Measurements from ENCODE around the gene ERMN. TPM values are rescaled to one million over a fixed set of nuclear protein-coding genes. Genes with fewer than 3 reads are reported as not detected.

ERMN gene
- total RNA-seq, 2 experiments from 2014 or later, result 17.3 to 18.0 TPM

DNA sequence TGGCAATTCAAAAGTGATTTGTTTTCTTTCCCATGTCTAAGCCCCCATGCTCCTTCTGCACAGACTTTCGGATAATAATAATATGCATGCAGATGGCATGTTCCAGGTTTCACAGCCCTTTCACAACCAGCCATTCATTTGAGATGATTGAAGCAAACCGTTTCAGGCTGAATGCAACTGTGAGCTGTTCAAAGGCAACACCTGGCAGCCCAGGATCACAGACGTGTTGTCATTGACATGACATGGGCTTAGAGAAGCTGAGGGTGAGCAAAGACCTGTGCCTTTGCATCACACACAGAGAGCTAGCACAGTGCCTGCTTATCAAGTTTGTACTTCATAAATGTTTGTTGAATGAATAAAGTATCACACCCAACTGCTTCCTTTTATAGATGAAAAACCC is 12.4 kb upstream of the ERMN start:
- peaks cover 36% of the 10 kb centered on the region for H3K36me3 Mint-ChIP-seq (ENCODE audit: low read depth)
- no peaks in the 10 kb centered on the region for H3K27me3 Mint-ChIP-seq
- Histone ChIP-seq H3K9me3 (ENCODE audit: control insufficient read depth in 1 of 2, insufficient read depth in 1 of 2, low read length in 2 of 2) (peaks cover 5 to 6% of the 10 kb centered on the region in 2 experiments), H3K36me3 (ENCODE audit: insufficient read depth, low read length) (no peaks in the 10 kb centered on the region), H3K4me3 (ENCODE audit: low read length) (no peak overlapping the region), H3K4me1 (ENCODE audit: insufficient read depth, low read length) (peaks cover 15% of the 10 kb centered on the region), H3K27me3 (ENCODE audit: control insufficient read depth in 1 of 2, insufficient read depth in 2 of 2, low read length in 2 of 2) (no peaks in the 10 kb centered on the region), H3K27ac (ENCODE audit: low read depth in 1 of 2, low read length in 2 of 2) (no peak overlapping the region)
- no peak overlapping the region for H3K4me3 Mint-ChIP-seq
- peak overlapping the region; percentile 40 for H3K27ac Mint-ChIP-seq
- DNase-seq (peak in 2 of 14 experiments; percentile 30 to 47), ATAC-seq (ENCODE audit: poor library complexity) (peak; percentile 60)
- intact Hi-C loops (cut with DNase I, micrococcal nuclease), result loop anchor here in 1 of 2 experiments (10.0 kb wide), 1 partner anchor 97 kb away; no protein-coding TSS in a partner anchor
- peaks cover 14% of the 10 kb centered on the region for H3K9me3 Mint-ChIP-seq
- TF ChIP-seq, protein P1, sequence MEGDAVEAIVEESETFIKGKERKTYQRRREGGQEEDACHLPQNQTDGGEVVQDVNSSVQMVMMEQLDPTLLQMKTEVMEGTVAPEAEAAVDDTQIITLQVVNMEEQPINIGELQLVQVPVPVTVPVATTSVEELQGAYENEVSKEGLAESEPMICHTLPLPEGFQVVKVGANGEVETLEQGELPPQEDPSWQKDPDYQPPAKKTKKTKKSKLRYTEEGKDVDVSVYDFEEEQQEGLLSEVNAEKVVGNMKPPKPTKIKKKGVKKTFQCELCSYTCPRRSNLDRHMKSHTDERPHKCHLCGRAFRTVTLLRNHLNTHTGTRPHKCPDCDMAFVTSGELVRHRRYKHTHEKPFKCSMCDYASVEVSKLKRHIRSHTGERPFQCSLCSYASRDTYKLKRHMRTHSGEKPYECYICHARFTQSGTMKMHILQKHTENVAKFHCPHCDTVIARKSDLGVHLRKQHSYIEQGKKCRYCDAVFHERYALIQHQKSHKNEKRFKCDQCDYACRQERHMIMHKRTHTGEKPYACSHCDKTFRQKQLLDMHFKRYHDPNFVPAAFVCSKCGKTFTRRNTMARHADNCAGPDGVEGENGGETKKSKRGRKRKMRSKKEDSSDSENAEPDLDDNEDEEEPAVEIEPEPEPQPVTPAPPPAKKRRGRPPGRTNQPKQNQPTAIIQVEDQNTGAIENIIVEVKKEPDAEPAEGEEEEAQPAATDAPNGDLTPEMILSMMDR (IDR thresholded peaks at IDR 0.05), result no peak
- CTCF ChIA-PET, result interaction anchor here (2.7 to 3.5 kb wide), 2 partner anchors 9 to 10 kb away, joined by 23 to 28 read pairs; no protein-coding TSS in a partner anchor
- peaks cover 72% of the 10 kb centered on the region for H3K4me1 Mint-ChIP-seq (ENCODE audit: low read depth)
- POLR2A ChIA-PET, result interaction anchor here (0.7 to 10.0 kb wide), 6 partner anchors 27 to 106 kb away, joined by 3 to 92 read pairs (median 22); partner anchors contain the start of gene CYTIP

DNA sequence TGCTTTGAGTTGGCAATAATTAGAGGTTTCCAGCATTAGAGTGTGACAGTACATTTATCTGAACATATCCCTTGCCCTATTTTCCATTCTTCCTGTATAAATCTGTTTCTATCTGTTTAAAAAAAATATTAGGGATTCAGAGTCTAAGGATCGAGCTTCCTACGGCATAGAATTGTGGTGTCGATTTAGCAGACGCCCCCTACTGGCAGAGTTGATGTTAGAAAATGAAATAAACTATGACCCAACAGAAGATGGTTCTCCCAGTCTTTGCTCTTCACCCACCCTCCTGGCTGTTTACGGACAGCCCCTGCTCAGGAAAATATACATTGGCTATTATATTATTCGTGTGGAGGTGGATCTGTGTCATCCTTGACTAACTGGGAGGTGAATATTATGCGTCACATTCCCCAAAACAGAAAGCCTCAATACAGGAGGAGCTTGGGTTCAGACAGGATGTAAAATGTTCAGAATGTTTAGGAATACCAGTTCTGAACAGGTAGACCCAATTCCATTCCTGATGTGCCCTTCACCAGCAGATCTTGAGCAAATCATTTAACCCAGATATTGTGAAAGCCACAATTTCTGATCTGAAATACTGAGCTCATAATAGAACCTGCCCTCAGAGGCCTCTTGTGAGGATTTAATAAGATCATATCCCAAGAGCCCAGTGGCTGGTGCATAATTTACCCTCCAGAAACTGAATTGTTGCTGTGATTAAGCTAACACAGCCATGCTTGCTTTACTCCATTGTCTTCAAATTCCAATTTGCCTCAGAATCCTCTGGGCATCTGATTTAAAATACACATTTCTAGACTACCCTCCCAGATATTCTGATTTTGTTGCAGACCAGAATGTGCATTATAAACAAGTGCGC is 10.8 kb upstream of the ERMN start:
- H3K27ac Mint-ChIP-seq, result peak overlapping the region; percentile 83
- TF ChIP-seq, protein P1 (IDR thresholded peaks at IDR 0.05), result peak; percentile 82
- DNase-seq (peak in 10 of 14 experiments; percentile 12 to 76 (median 28)), ATAC-seq (ENCODE audit: poor library complexity) (no peak)
- peaks cover 88% of the 10 kb centered on the region for H3K4me1 Mint-ChIP-seq (ENCODE audit: low read depth)
- peak overlapping the region; percentile 79 for H3K4me3 Mint-ChIP-seq
- H3K9me3 Mint-ChIP-seq, result peaks cover 1% of the 10 kb centered on the region
- Histone ChIP-seq H3K36me3 (ENCODE audit: insufficient read depth, low read length) (no peaks in the 10 kb centered on the region), H3K9me3 (ENCODE audit: control insufficient read depth in 1 of 2, insufficient read depth in 1 of 2, low read length in 2 of 2) (no peaks in the 10 kb centered on the region), H3K27me3 (ENCODE audit: control insufficient read depth in 1 of 2, insufficient read depth in 2 of 2, low read length in 2 of 2) (no peaks in the 10 kb centered on the region), H3K4me1 (ENCODE audit: insufficient read depth, low read length) (peaks cover 30% of the 10 kb centered on the region), H3K4me3 (ENCODE audit: low read length) (peak overlapping the region; percentile 6), H3K27ac (ENCODE audit: low read depth in 1 of 2, low read length in 2 of 2) (no peak overlapping the region)
- CTCF ChIA-PET, result interaction anchor here (0.7 to 3.5 kb wide), 23 partner anchors 9 to 293 kb away, joined by 3 to 28 read pairs (median 4); partner anchors contain the start of genes ACVR1C and ERMN
- intact Hi-C loops (cut with DNase I, micrococcal nuclease), result loop anchor here in 1 of 2 experiments (10.0 kb wide), 1 partner anchor 98 kb away; no protein-coding TSS in a partner anchor
- POLR2A ChIA-PET, result interaction anchor here (0.6 to 10.0 kb wide), 15 partner anchors 9 to 563 kb away, joined by 3 to 92 read pairs (median 6); partner anchors contain the start of gene CYTIP
- H3K27me3 Mint-ChIP-seq, result no peaks in the 10 kb centered on the region
- peaks cover 19% of the 10 kb centered on the region for H3K36me3 Mint-ChIP-seq (ENCODE audit: low read depth)

DNA sequence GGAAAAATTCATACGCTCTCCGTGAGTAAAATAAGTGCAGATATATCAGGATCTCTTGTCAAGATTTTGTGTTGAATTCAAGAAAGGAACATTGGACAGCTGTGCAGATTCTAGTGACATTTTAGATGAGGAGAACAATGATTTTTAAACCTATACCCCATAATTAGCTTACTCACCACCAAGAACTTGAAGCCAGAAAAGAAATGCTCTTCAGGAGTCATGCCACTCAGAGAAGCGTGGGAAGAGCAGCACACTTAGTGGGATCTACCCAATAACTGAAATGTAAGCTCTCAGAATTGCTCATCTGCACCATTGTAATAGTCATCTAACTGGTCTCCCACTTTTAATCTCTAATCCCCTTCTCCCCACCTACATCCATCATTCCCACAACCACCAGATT is 9.2 kb upstream of the ERMN start:
- ChIA-PET POLR2A (interaction anchor here (0.6 to 10.0 kb wide), 7 partner anchors 16 to 109 kb away, joined by 3 to 92 read pairs (median 12); partner anchors contain the start of gene CYTIP), CTCF (interaction anchor here (1.3 to 1.7 kb wide), 3 partner anchors 18 to 294 kb away, joined by 3 to 5 read pairs (median 5); partner anchors contain the start of gene ACVR1C)
- Histone ChIP-seq H3K4me1 (ENCODE audit: insufficient read depth, low read length) (peaks cover 40% of the 10 kb centered on the region), H3K36me3 (ENCODE audit: insufficient read depth, low read length) (no peaks in the 10 kb centered on the region), H3K4me3 (ENCODE audit: low read length) (no peak overlapping the region), H3K27ac (ENCODE audit: low read depth in 1 of 2, low read length in 2 of 2) (no peak overlapping the region), H3K9me3 (ENCODE audit: control insufficient read depth in 1 of 2, insufficient read depth in 1 of 2, low read length in 2 of 2) (no peaks in the 10 kb centered on the region), H3K27me3 (ENCODE audit: control insufficient read depth in 1 of 2, insufficient read depth in 2 of 2, low read length in 2 of 2) (no peaks in the 10 kb centered on the region)
- peak overlapping the region; percentile 18 for H3K4me3 Mint-ChIP-seq
- H3K9me3 Mint-ChIP-seq, result no peaks in the 10 kb centered on the region
- H3K27me3 Mint-ChIP-seq, result no peaks in the 10 kb centered on the region
- peaks cover 95% of the 10 kb centered on the region for H3K4me1 Mint-ChIP-seq (ENCODE audit: low read depth)
- DNase-seq (no peak), ATAC-seq (ENCODE audit: poor library complexity) (no peak)
- H3K27ac Mint-ChIP-seq, result peak overlapping the region; percentile 83
- intact Hi-C loops (cut with DNase I, micrococcal nuclease), result loop anchor here (5.0 to 10.0 kb wide), 2 partner anchors 33 to 100 kb away; no protein-coding TSS in a partner anchor
- peaks cover 4% of the 10 kb centered on the region for H3K36me3 Mint-ChIP-seq (ENCODE audit: low read depth)
- TF ChIP-seq, protein P1 (IDR thresholded peaks at IDR 0.05), result no peak

Measured in CD4-positive, alpha-beta T cell (primary cell).